Measurements from ENCODE around the gene CLCN4. TPM values are rescaled to one million over a fixed set of nuclear protein-coding genes. Genes with fewer than 3 reads are reported as not detected.

Gene CLCN4
- total and polyA plus RNA-seq, 2 of the 8 experiments (the other 6 are each of a cell fraction or from before 2014, with no cell fraction given) = 3.3 to 11.2 TPM

DNA sequence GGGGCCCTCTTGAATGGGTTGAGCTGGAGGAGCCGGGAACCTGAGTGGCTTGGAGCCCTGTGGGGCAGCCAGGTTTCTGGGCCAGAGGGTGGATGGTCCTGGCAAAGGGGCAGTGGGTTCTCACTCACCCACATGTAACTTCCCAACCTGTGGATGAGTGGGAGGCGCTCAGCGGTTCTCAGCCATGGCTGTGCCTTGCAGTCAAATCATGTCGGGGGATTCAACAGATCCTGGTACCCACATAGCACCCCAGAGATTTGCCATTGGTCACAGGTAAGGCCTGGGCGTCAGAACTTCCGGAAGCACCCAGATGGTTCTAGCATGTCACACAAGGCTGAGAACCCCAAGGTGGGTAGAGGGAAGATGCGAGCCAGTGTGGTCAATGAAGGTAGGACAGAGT lies 21.9 kb upstream of the CLCN4 start:
- WGBS, 2 experiments (ENCODE audit: extremely low coverage in 1 of 2, insufficient coverage in 1 of 2, insufficient read length in 1 of 2, insufficient replicate concordance in 2 of 2, low coverage in 1 of 2, low lambda C conversion rate in 2 of 2, missing lambda C conversion rate in 1 of 2) = 89% methylated on average over 4 of the region's 7 CpGs; no CpG with 5 or more reads in 1 of the 2 experiments
- H3K4me1 ChIP-seq (replicated peaks in 1 of 4; ENCODE audit: control insufficient read depth in 3 of 4, insufficient read depth in 4 of 4, low read length in 3 of 4) = peaks cover 0 to 7% (median 1%) of the 10 kb centered on the region in 4 experiments; a peak in 2 of 7 replicates
- no peak overlapping the region for H3K4ac ChIP-seq (replicated peaks; ENCODE audit: insufficient read length, low read depth, low read length)
- no peak overlapping the region for H3K4me2 ChIP-seq (ENCODE audit: insufficient read depth in 1 of 2, low read depth in 2 of 2, low read length in 2 of 2)
- H3K23ac ChIP-seq (ENCODE audit: insufficient read length) = no peak overlapping the region
- no peak overlapping the region for H2BK120ac ChIP-seq (replicated peaks; ENCODE audit: low read depth, low read length)
- no peaks in the 10 kb centered on the region for H4K20me1 ChIP-seq (replicated peaks in 1 of 2; ENCODE audit: control insufficient read depth in 1 of 2, insufficient read depth in 2 of 2, low read length in 2 of 2)
- H4K91ac ChIP-seq (replicated peaks; ENCODE audit: insufficient read length, low read length) = no peak overlapping the region
- DNase-seq (ENCODE audit: low read depth in 1 of 2, low spot score in 2 of 2) (no peak), FAIRE-seq (no peak)
- no peak overlapping the region for H3K9ac ChIP-seq (replicated peaks in 1 of 4; ENCODE audit: extremely low read depth in 1 of 4, low read depth in 3 of 4, low read length in 3 of 4)
- no peak overlapping the region for H3K4me3 ChIP-seq (ENCODE audit: extremely low read depth in 1 of 4, insufficient read depth in 2 of 4, low read depth in 3 of 4, low read length in 4 of 4)
- no peak overlapping the region for H3K18ac ChIP-seq (ENCODE audit: extremely low read depth, low read length)
- H3K27me3 ChIP-seq (replicated peaks in 1 of 4; ENCODE audit: control insufficient read depth in 3 of 4, extremely low read depth in 1 of 4, insufficient read depth in 3 of 4, low read length in 3 of 4) = no peaks in the 10 kb centered on the region
- no peak overlapping the region for H2BK20ac ChIP-seq (ENCODE audit: low read length)
- POLR2A ChIA-PET (ENCODE audit: partially characterized antibody) = interaction anchor here (1.1 kb wide), 1 partner anchor 14 kb away, joined by 3 read pairs; no protein-coding TSS in a partner anchor
- no peaks in the 10 kb centered on the region for H3K79me1 ChIP-seq (ENCODE audit: low read depth, low read length)
- no peak overlapping the region for H2BK12ac ChIP-seq (ENCODE audit: low read depth, low read length)
- CTCF ChIA-PET (ENCODE audit: partially characterized antibody) = interaction anchor here (1.5 kb wide), 1 partner anchor 138 kb away, joined by 3 read pairs; no protein-coding TSS in a partner anchor
- no peak overlapping the region for H4K5ac ChIP-seq (ENCODE audit: insufficient read length, low read depth, low read length)
- no peak overlapping the region for H2BK5ac ChIP-seq (ENCODE audit: low read depth, low read length)
- no peak overlapping the region for H2AK5ac ChIP-seq (ENCODE audit: low read depth, low read length)
- H3K14ac ChIP-seq (ENCODE audit: insufficient read length) = no peak overlapping the region
- H3K27ac ChIP-seq (ENCODE audit: low read depth, low read length) = no peak overlapping the region
- TF ChIP-seq, protein P1, sequence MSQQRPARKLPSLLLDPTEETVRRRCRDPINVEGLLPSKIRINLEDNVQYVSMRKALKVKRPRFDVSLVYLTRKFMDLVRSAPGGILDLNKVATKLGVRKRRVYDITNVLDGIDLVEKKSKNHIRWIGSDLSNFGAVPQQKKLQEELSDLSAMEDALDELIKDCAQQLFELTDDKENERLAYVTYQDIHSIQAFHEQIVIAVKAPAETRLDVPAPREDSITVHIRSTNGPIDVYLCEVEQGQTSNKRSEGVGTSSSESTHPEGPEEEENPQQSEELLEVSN (IDR thresholded peaks at IDR 0.05) = no peak
- TF ChIP-seq CHD1 (IDR thresholded peaks at IDR 0.05; ENCODE audit: low read depth, low read length) = no peak
- TF ChIP-seq SP4 (IDR thresholded peaks at IDR 0.05; ENCODE audit: low read length) = no peak
- TF ChIP-seq PHF8 (conservative IDR thresholded peaks at IDR 0.05; ENCODE audit: low read depth, low read length) = no peak
- TF ChIP-seq RBBP5 (IDR thresholded peaks at IDR 0.05; ENCODE audit: borderline replicate concordance, low read depth, low read length) = no peak
- TF ChIP-seq NRF1 (IDR thresholded peaks at IDR 0.05; ENCODE audit: low read depth, low read length) = no peak
- H3K56ac ChIP-seq (replicated peaks; ENCODE audit: insufficient read length, low read depth, low read length) = no peak overlapping the region
- H2BK15ac ChIP-seq (ENCODE audit: low read length) = no peak overlapping the region
- H3K23me2 ChIP-seq (ENCODE audit: low read depth, low read length) = no peaks in the 10 kb centered on the region
- no peaks in the 10 kb centered on the region for H3K79me2 ChIP-seq (ENCODE audit: control insufficient read depth in 1 of 2, insufficient read depth in 2 of 2, low read length in 2 of 2)
- no peak overlapping the region for H4K8ac ChIP-seq (ENCODE audit: extremely low read depth, insufficient read depth, low read length)
- H3K9me3 ChIP-seq (ENCODE audit: insufficient read depth in 2 of 2, low read depth in 1 of 2, low read length in 1 of 2) = no peaks in the 10 kb centered on the region
- H3K36me3 ChIP-seq (ENCODE audit: control insufficient read depth in 2 of 4, insufficient read depth in 4 of 4, low read length in 3 of 4) = peaks cover 0 to 33% (median 10%) of the 10 kb centered on the region in 4 experiments; a peak in 6 of 8 replicates
- H2AFZ ChIP-seq (ENCODE audit: low read length) = no peak overlapping the region
